B cell (primary cell): Measurements from ENCODE around the gene ITPR3. TPM values are rescaled to one million over a fixed set of nuclear protein-coding genes. Genes with fewer than 3 reads are reported as not detected.

Experiments
- ATAC-seq: fragments of 200-7000 bp; cut with Tn5 transposase; one replicate; pipeline ENCODE4 v1.10.0; 2021; ENCODE audit warnings: low read depth, mild to moderate bottlenecking, moderate number of reproducible peaks, moderate library complexity
- CTCF ChIA-PET: fragments of 350-600 bp; sonication (Branson Sonifier 250); formaldehyde crosslinking; loops from one replicate; lab custom pipeline; 2021; ENCODE audit warnings: antibody characterized with exemption, inconsistent platforms; lab: Charles Lee
- POLR2A ChIA-PET: fragments of 350-600 bp; sonication (Branson Sonifier 250); formaldehyde crosslinking; loops from one replicate; lab custom pipeline; 2021; ENCODE audit warnings: antibody characterized with exemption; lab: Charles Lee
- DNase-seq: peaks from one replicate; pipeline ENCODE4 v3.0.0; 2013
- H2AFZ ChIP-seq: 2 replicates; pipeline ENCODE4 v1.6.1; 2012; ENCODE audit warnings: mild to moderate bottlenecking, low read depth, low read length; ENCODE audit not compliant: insufficient read depth, poor library complexity, severe bottlenecking
- H3K27ac ChIP-seq, 2 donors: 1 replicate in 1 of 2; 2 replicates in 1 of 2; pipeline ENCODE4 v1.5.1; 2012 to 2013; ENCODE audit warnings: low read length in 2 of 2, mild to moderate bottlenecking in 2 of 2, moderate library complexity in 1 of 2
- H3K27me3 ChIP-seq, 4 experiments: fragments of 200-600 bp in 1 of 4; sonication (generic) in 1 of 4; replicated peaks in 1 of 4; 1 replicate in 2 of 4; 2 replicates in 2 of 4; pipeline versions ENCODE4 v1.6.1 to v1.7.0; 2013 to 2016; ENCODE audit warnings: low read length in 3 of 4, mild to moderate bottlenecking in 2 of 4, mixed read lengths in 1 of 4, moderate library complexity in 1 of 4; ENCODE audit not compliant: insufficient read depth in 4 of 4, control insufficient read depth in 3 of 4; ENCODE audit errors: control extremely low read depth in 1 of 4
- H3K36me3 ChIP-seq, 2 experiments: replicated peaks in 1 of 2; 1 replicate in 1 of 2; 2 replicates in 1 of 2; pipeline versions ENCODE4 v1.6.1 to v1.7.1; 2013; ENCODE audit warnings: low read length in 1 of 2; ENCODE audit not compliant: insufficient read depth in 2 of 2, control insufficient read depth in 1 of 2; ENCODE audit errors: control extremely low read depth in 1 of 2, extremely low read depth in 1 of 2
- H3K4me1 ChIP-seq, 2 donors: fragments of 200-600 bp in 1 of 2; sonication (generic) in 1 of 2; 1 replicate in 1 of 2; 2 replicates in 1 of 2; pipeline versions ENCODE4 v1.5.1 to v1.6.1; 2013 to 2017; ENCODE audit warnings: low read length in 2 of 2; ENCODE audit not compliant: control insufficient read depth in 2 of 2, insufficient read depth in 2 of 2
- H3K4me2 ChIP-seq: replicated peaks from 2 replicates; pipeline ENCODE3; 2012; ENCODE audit warnings: mild to moderate bottlenecking, low read depth, low read length; ENCODE audit not compliant: poor library complexity, severe bottlenecking
- H3K4me3 ChIP-seq, 5 experiments: fragments of 200-600 bp in 1 of 5; sonication (generic) in 1 of 5; 1 replicate in 3 of 5; 2 replicates in 2 of 5; pipeline versions ENCODE4 v1.5.1 to v1.7.0; 2011 to 2016; ENCODE audit warnings: low read length in 4 of 5, mild to moderate bottlenecking in 4 of 5, low read depth in 2 of 5, control low read depth in 1 of 5, moderate library complexity in 1 of 5; ENCODE audit not compliant: insufficient read depth in 1 of 5; ENCODE audit errors: control extremely low read depth in 1 of 5, extremely low read depth in 1 of 5
- H3K79me2 ChIP-seq: fragments of 200-600 bp; sonication (generic); one replicate; pipeline ENCODE4 v1.6.0; 2016; ENCODE audit warnings: low read length; ENCODE audit not compliant: control insufficient read depth, insufficient read depth
- H3K9ac ChIP-seq: fragments of 200-600 bp; sonication (generic); 2 replicates; pipeline ENCODE4 v1.6.1; 2017; ENCODE audit warnings: mild to moderate bottlenecking, low read length, moderate library complexity
- H3K9me3 ChIP-seq, 3 donors: one replicate each; pipeline versions ENCODE4 v1.6.1 to v1.7.1; 2013; ENCODE audit warnings: low read length in 2 of 3; ENCODE audit not compliant: control insufficient read depth in 2 of 3, insufficient read depth in 1 of 3; ENCODE audit errors: control extremely low read depth in 1 of 3
- H4K20me1 ChIP-seq: 2 replicates; pipeline ENCODE4 v1.6.0; 2012; ENCODE audit warnings: mild to moderate bottlenecking, low read length; ENCODE audit not compliant: insufficient read depth, control insufficient read depth, poor library complexity, severe bottlenecking
- H3K27ac Mint-ChIP-seq: one replicate; pipeline ENCODE4 v1.8.0; 2021; ENCODE audit warnings: mixed read lengths
- H3K27me3 Mint-ChIP-seq: one replicate; pipeline ENCODE4 v1.8.0; 2021; ENCODE audit warnings: mixed read lengths
- H3K4me1 Mint-ChIP-seq: one replicate; pipeline ENCODE4 v1.8.0; 2021; ENCODE audit warnings: mixed read lengths
- H3K4me3 Mint-ChIP-seq: one replicate; pipeline ENCODE4 v1.8.0; 2021; ENCODE audit warnings: mixed read lengths
- H3K9me3 Mint-ChIP-seq: one replicate; pipeline ENCODE4 v1.8.0; 2022; ENCODE audit warnings: mixed read lengths; ENCODE audit not compliant: insufficient read depth
- CTCF ChIP-seq: fragments of 200-600 bp; IDR thresholded peaks from one replicate; pipeline ENCODE4 v1.8.0; 2022; ENCODE audit warnings: antibody characterized with exemption, mild to moderate bottlenecking
- EZH2 ChIP-seq: IDR thresholded peaks from 2 replicates; pipeline ENCODE4 v1.6.1; 2012; ENCODE audit warnings: borderline replicate concordance, low read depth, mild to moderate bottlenecking, moderate library complexity, low read length; ENCODE audit not compliant: insufficient read depth, poor library complexity, severe bottlenecking
- WGBS: methylation state at CpG from one replicate; pipeline ENCODE4 v1.1.5; 2013; ENCODE audit warnings: missing lambda C conversion rate; ENCODE audit not compliant: insufficient coverage; 5-methylcytosine and 5-hydroxymethylcytosine counted together
- intact Hi-C: fragments of 100-400 bp; cut with micrococcal nuclease; formaldehyde crosslinking; loops from one replicate; pipeline ENCODE4 v1.10.0; 2022
- polyA plus RNA-seq: library from polyadenylated mRNA; depleted of rRNA; stranded (reverse); fragments of >200 nt; gene quantifications from 2 replicates; pipeline ENCODE4 v1.2.3, GENCODE V29; 2012
- total RNA-seq, 2 donors: library from RNA; stranded (reverse); fragments of 120-200 nt in 1 of 2; gene quantifications; 1 replicate in 1 of 2; 2 replicates in 1 of 2; pipeline versions ENCODE4 v1.2.3 to v1.2.4, GENCODE V29; 2013 to 2022

ITPR3 gene
- total and polyA plus RNA-seq, 2 donors (not counting 1 experiment from before 2014, with no cell fraction given) = 61.9 to 67.6 TPM

- Histone ChIP-seq H2AFZ (no peak overlapping the region), H3K27me3 (no peaks in the 10 kb centered on the region), H3K79me2 (no peaks in the 10 kb centered on the region), H3K9ac (no peak overlapping the region), H4K20me1 (no peaks in the 10 kb centered on the region), H3K27ac (no peak overlapping the region), H3K36me3 (no peaks in the 10 kb centered on the region), H3K4me2 (no peak overlapping the region), H3K4me3 (no peak overlapping the region), H3K4me1 (peaks cover 11 to 15% of the 10 kb centered on the region in 2 donors), H3K9me3 (no peaks in the 10 kb centered on the region)
- no peak overlapping the region for H3K27ac Mint-ChIP-seq
- TF ChIP-seq CTCF = no peak
- no peak for TF ChIP-seq EZH2
- DNase-seq (no peak), ATAC-seq (no peak)
- ChIA-PET POLR2A (interaction anchor here (0.9 kb wide), 1 partner anchor 11 kb away, joined by 3 read pairs; the partner anchor contains the start of gene UQCC2), CTCF (interaction anchor here (0.9 to 1.8 kb wide), 5 partner anchors 11 to 43 kb away, joined by 3 to 5 read pairs (median 3); partner anchors contain the start of gene UQCC2)
- intact Hi-C loops = no loop called here
- peaks cover 34% of the 10 kb centered on the region for H3K27me3 Mint-ChIP-seq
- H3K4me1 Mint-ChIP-seq = peaks cover 27% of the 10 kb centered on the region
- H3K9me3 Mint-ChIP-seq = no peaks in the 10 kb centered on the region
- 99% methylated on average over 4 of the region's 5 CpGs for WGBS
- no peak overlapping the region for H3K4me3 Mint-ChIP-seq
Observed at GRCh38 chr6:33722103-33722623, 101.0 kb downstream of the ITPR3 start.

GRCh38 chr6:33723371-33724085 is 102.4 kb downstream of the ITPR3 start:
- Histone ChIP-seq H3K4me1 (peaks cover 11 to 22% of the 10 kb centered on the region in 2 donors), H3K27ac (no peak overlapping the region), H3K4me2 (no peak overlapping the region), H3K4me3 (no peak overlapping the region), H3K9me3 (no peaks in the 10 kb centered on the region), H3K79me2 (no peaks in the 10 kb centered on the region), H3K36me3 (no peaks in the 10 kb centered on the region), H2AFZ (no peak overlapping the region), H3K9ac (no peak overlapping the region), H3K27me3 (no peaks in the 10 kb centered on the region), H4K20me1 (no peaks in the 10 kb centered on the region)
- ChIA-PET CTCF (interaction anchor here (0.6 to 1.8 kb wide), 7 partner anchors 12 to 134 kb away, joined by 3 to 5 read pairs (median 3); partner anchors contain the start of gene UQCC2), POLR2A (interaction anchor here (0.9 kb wide), 1 partner anchor 12 kb away, joined by 3 read pairs; the partner anchor contains the start of gene UQCC2)
- no peak for ATAC-seq
- TF ChIP-seq CTCF = no peak
- no peak for TF ChIP-seq EZH2
- Mint-ChIP-seq H3K27ac (no peak overlapping the region), H3K9me3 (no peaks in the 10 kb centered on the region), H3K4me3 (no peak overlapping the region), H3K27me3 (peaks cover 32% of the 10 kb centered on the region), H3K4me1 (peaks cover 34% of the 10 kb centered on the region)
- intact Hi-C loops = no loop called here
- DNase-seq = no peak
- WGBS = 84% methylated on average over 3 of the region's 3 CpGs
